Astrocyte of the cerebellum (primary cell): ENCODE measurements around the gene POC1A.
"Not testable (repeated sequence)": the region's sequence is repeated elsewhere in the genome, so short reads cannot be mapped to it uniquely, and the experiment has no call there.

Experiments used
- DNase-seq: peaks from one replicate; pipeline ENCODE4 v3.0.0-alpha.2; 2011; ENCODE audit warnings: low read depth
- H3K4me3 ChIP-seq: 2 replicates; pipeline ENCODE4 v1.5.1; 2011; ENCODE audit warnings: mild to moderate bottlenecking, low read depth, low read length, moderate library complexity
- CTCF ChIP-seq: IDR thresholded peaks from 2 replicates; pipeline ENCODE4 v1.5.1; 2012; ENCODE audit warnings: low read length, low read depth, moderate library complexity, mild to moderate bottlenecking; ENCODE audit errors: missing control alignments
- in situ Hi-C: cut with HindIII; loops from 2 replicates; pipeline ENCODE4 v1.10.0; 2017; ENCODE audit warnings: low sequenced_read_pairs

The POC1A gene

GRCh38 chr3:52155912-52156311 lies 1.7 kb upstream of the POC1A start:
- no peak for TF ChIP-seq CTCF
- in situ Hi-C loops = no loop called here
- no peak for DNase-seq
- no peak overlapping the region for H3K4me3 ChIP-seq

- no peak for DNase-seq
- H3K4me3 ChIP-seq = peak overlapping the region; percentile 78
- no peak for TF ChIP-seq CTCF
- in situ Hi-C loops = loop anchor here (5.0 kb wide), 2 partner anchors 49 to 106 kb away; no protein-coding TSS in a partner anchor
Observed at GRCh38 chr3:52153389-52154096, 680 bp downstream of the POC1A start.

- not testable (repeated sequence) for H3K4me3 ChIP-seq, DNase-seq
- in situ Hi-C loops = loop anchor here (5.0 kb wide), 2 partner anchors 50 to 105 kb away; no protein-coding TSS in a partner anchor
Observed at GRCh38 chr3:52151991-52152390, 2.2 kb downstream of the POC1A start.

GRCh38 chr3:52150860-52151259 lies 3.4 kb downstream of the POC1A start:
- DNase-seq = no peak
- H3K4me3 ChIP-seq = no peak overlapping the region
- TF ChIP-seq CTCF = no peak
- in situ Hi-C loops = loop anchor here (5.0 kb wide), 2 partner anchors 51 to 104 kb away; no protein-coding TSS in a partner anchor

- H3K4me3 ChIP-seq = no peak overlapping the region
- no peak for DNase-seq
- TF ChIP-seq CTCF = no peak
- in situ Hi-C loops = loop anchor here (5.0 kb wide), 2 partner anchors 52 to 103 kb away; no protein-coding TSS in a partner anchor
Observed at GRCh38 chr3:52150357-52150756, 3.9 kb downstream of the POC1A start.

GRCh38 chr3:52149726-52150125 lies 4.5 kb downstream of the POC1A start:
- DNase-seq = no peak

More at GRCh38 chr3:52149726-52150125, 4.5 kb downstream of the POC1A start:
- no peak for TF ChIP-seq CTCF
- no peak overlapping the region for H3K4me3 ChIP-seq
- in situ Hi-C loops = loop anchor here (5.0 kb wide), 4 partner anchors 53 to 157 kb away; no protein-coding TSS in a partner anchor
